Muscle layer of colon (tissue), 2 donors: Measurements from ENCODE around the gene CTSE.
"Not testable (repeated sequence)": the region's sequence is repeated elsewhere in the genome, so short reads cannot be mapped to it uniquely, and the experiment has no call there.

Source experiments
- H3K27ac ChIP-seq: one replicate; pipeline ENCODE4 v1.7.0; 2013; ENCODE audit warnings: low read depth, mild to moderate bottlenecking, low read length, moderate library complexity
- H3K27me3 ChIP-seq, 2 donors: one replicate each; pipeline ENCODE4 v1.7.0; 2013; ENCODE audit warnings: low read length in 2 of 2, mild to moderate bottlenecking in 2 of 2; ENCODE audit not compliant: insufficient read depth in 2 of 2, control insufficient read depth in 1 of 2
- H3K36me3 ChIP-seq: one replicate; pipeline ENCODE4 v1.7.0; 2013; ENCODE audit warnings: mild to moderate bottlenecking, low read length; ENCODE audit not compliant: insufficient read depth
- H3K4me1 ChIP-seq: one replicate; pipeline ENCODE4 v1.7.0; 2013; ENCODE audit warnings: mild to moderate bottlenecking, low read length; ENCODE audit not compliant: insufficient read depth
- H3K4me3 ChIP-seq, 2 donors: one replicate each; pipeline ENCODE4 v1.7.0; 2013; ENCODE audit warnings: low read length in 2 of 2, low read depth in 1 of 2, mild to moderate bottlenecking in 1 of 2, moderate library complexity in 1 of 2
- H3K9ac ChIP-seq: one replicate; pipeline ENCODE4 v1.7.0; 2013; ENCODE audit warnings: low read length
- H3K9me3 ChIP-seq: one replicate; pipeline ENCODE4 v1.7.0; 2013; ENCODE audit warnings: mild to moderate bottlenecking, low read length
- donor health status: abdominal sarcoma.
- donor health status: Adenocarcinoma of cecum.

CTSE gene

DNA sequence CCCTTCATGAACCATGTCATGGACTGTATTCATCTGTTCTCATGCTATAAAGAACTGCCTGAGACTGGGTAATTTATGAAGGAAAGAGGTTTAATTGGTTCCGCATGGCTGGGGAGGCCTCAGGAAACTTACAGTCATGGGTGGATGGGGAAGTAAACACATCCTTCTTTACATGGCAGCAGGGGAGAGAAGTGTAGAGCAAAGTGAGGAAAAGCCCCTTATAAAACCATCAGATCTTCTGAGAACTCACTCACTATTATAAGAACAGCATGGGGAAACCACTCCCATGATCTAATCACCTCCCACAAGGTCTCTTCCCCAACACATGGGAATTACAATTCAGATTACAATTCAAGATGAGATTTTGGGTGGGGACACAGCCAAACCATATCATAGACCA is 27.1 kb downstream of the CTSE start:
- not testable (repeated sequence) for H3K36me3 ChIP-seq, H3K4me1 ChIP-seq, H3K9ac ChIP-seq, H3K27ac ChIP-seq, H3K27me3 ChIP-seq, H3K9me3 ChIP-seq, H3K4me3 ChIP-seq

- Histone ChIP-seq H3K9me3 (no peaks in the 10 kb centered on the region), H3K36me3 (peaks cover 5% of the 10 kb centered on the region), H3K27me3 (no peaks in the 10 kb centered on the region), H3K27ac (no peak overlapping the region), H3K9ac (no peak overlapping the region), H3K4me3 (no peak overlapping the region), H3K4me1 (no peaks in the 10 kb centered on the region)
Measured at GRCh38 chr1:205994346-205994745, 29.3 kb downstream of the CTSE start.

DNA sequence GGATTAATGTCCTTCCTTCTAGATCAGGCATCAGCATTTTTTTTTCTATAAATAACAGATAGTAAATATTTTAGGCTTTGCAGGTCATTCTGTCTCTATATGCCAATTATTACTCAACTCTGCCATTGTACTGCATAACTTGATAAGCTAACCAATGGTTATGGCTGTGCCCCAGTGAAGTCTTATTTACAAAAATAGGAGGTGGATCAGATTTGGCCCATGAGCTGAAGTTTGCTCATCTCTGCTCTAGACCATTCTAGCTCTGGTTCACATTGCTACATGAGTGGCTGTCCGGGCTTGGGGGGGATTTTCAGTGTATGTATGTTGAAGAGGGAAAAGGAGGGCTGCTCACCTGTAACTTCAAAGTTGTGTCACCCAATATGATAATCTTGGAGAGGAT is 30.6 kb downstream of the CTSE start:
- H3K9ac ChIP-seq: no peak overlapping the region
- no peaks in the 10 kb centered on the region for H3K4me1 ChIP-seq
- H3K27ac ChIP-seq: no peak overlapping the region
- no peak overlapping the region for H3K4me3 ChIP-seq
- no peaks in the 10 kb centered on the region for H3K27me3 ChIP-seq
- H3K9me3 ChIP-seq: no peaks in the 10 kb centered on the region
- peaks cover 5% of the 10 kb centered on the region for H3K36me3 ChIP-seq

- Histone ChIP-seq H3K27ac (no peak overlapping the region), H3K27me3 (no peaks in the 10 kb centered on the region), H3K36me3 (peaks cover 5% of the 10 kb centered on the region), H3K4me1 (no peaks in the 10 kb centered on the region), H3K4me3 (no peak overlapping the region), H3K9me3 (no peaks in the 10 kb centered on the region), H3K9ac (no peak overlapping the region)
Measured at GRCh38 chr1:205992218-205992882, 31.3 kb downstream of the CTSE start.

DNA sequence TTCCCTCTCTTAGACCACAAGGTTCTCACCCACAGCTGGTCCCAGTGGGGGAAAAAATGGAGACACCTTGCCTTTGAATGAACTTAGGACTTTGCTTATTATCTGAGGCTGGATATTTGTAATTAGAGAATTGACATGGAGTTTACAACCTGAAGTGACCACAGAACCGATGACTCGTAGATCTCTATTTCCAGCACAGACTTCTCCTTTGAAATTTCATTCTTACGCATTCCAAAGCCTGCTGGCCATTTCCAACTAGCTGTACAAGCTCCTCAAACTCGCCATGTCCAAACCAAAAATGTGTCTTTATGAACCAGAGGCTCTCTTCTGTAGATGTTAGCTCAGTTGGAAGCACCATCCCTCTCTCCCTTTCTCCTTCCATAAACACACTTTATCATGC is 32.5 kb downstream of the CTSE start:
- peaks cover 5% of the 10 kb centered on the region for H3K36me3 ChIP-seq
- H3K27ac ChIP-seq: no peak overlapping the region
- H3K4me1 ChIP-seq: no peaks in the 10 kb centered on the region
- H3K9ac ChIP-seq: no peak overlapping the region
- no peaks in the 10 kb centered on the region for H3K9me3 ChIP-seq
- H3K27me3 ChIP-seq: no peaks in the 10 kb centered on the region
- no peak overlapping the region for H3K4me3 ChIP-seq

GRCh38 chr1:205990226-205990625 is 33.5 kb downstream of the CTSE start:
- Histone ChIP-seq H3K36me3 (peaks cover 5% of the 10 kb centered on the region), H3K27me3 (no peaks in the 10 kb centered on the region), H3K4me1 (no peaks in the 10 kb centered on the region)

GRCh38 chr1:205989786-205990185 is 33.9 kb downstream of the CTSE start:
- Histone ChIP-seq H3K36me3 (peaks cover 5% of the 10 kb centered on the region), H3K4me1 (no peaks in the 10 kb centered on the region), H3K27ac (no peak overlapping the region), H3K27me3 (no peaks in the 10 kb centered on the region), H3K4me3 (no peak overlapping the region), H3K9ac (no peak overlapping the region), H3K9me3 (no peaks in the 10 kb centered on the region)

More at GRCh38 chr1:205990226-205990625, 33.5 kb downstream of the CTSE start:
- no peaks in the 10 kb centered on the region for H3K9me3 ChIP-seq
- H3K9ac ChIP-seq: no peak overlapping the region
- no peak overlapping the region for H3K4me3 ChIP-seq
- H3K27ac ChIP-seq: no peak overlapping the region

- H3K27me3 ChIP-seq: no peaks in the 10 kb centered on the region
- no peaks in the 10 kb centered on the region for H3K9me3 ChIP-seq
- no peaks in the 10 kb centered on the region for H3K4me1 ChIP-seq
- H3K27ac ChIP-seq: no peak overlapping the region
- no peak overlapping the region for H3K4me3 ChIP-seq
- peaks cover 2% of the 10 kb centered on the region for H3K36me3 ChIP-seq
- no peak overlapping the region for H3K9ac ChIP-seq
Measured at GRCh38 chr1:205988585-205988995, 35.1 kb downstream of the CTSE start.

- Histone ChIP-seq H3K9ac (no peak overlapping the region), H3K27ac (no peak overlapping the region)
Measured at GRCh38 chr1:205986861-205987260, 36.8 kb downstream of the CTSE start.

DNA sequence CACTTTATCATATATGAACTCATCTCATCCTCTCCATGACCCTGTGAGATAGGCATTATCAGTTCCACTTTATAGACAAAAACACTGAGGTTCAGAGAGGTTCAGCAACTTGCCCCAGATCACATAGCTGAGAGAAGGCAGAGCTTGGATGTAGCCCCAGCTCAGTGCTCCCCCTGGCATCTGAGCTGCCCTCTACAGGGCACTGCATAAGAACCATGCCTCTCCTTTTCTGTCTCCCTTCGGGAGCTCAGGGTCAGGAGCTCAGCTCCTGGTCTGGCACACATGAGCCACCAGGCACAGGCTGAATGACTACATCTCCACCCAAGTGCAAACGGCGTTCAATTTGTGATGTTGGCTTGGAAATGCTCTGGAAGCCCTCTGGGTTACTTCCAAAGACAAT is 37.4 kb downstream of the CTSE start:
- Histone ChIP-seq H3K4me1 (no peaks in the 10 kb centered on the region), H3K4me3 (no peak overlapping the region), H3K9me3 (no peaks in the 10 kb centered on the region), H3K27me3 (no peaks in the 10 kb centered on the region), H3K27ac (no peak overlapping the region), H3K36me3 (no peaks in the 10 kb centered on the region), H3K9ac (no peak overlapping the region)

More at GRCh38 chr1:205986861-205987260, 36.8 kb downstream of the CTSE start:
- Histone ChIP-seq H3K36me3 (no peaks in the 10 kb centered on the region), H3K4me3 (no peak overlapping the region), H3K9me3 (no peaks in the 10 kb centered on the region), H3K4me1 (no peaks in the 10 kb centered on the region), H3K27me3 (no peaks in the 10 kb centered on the region)

DNA sequence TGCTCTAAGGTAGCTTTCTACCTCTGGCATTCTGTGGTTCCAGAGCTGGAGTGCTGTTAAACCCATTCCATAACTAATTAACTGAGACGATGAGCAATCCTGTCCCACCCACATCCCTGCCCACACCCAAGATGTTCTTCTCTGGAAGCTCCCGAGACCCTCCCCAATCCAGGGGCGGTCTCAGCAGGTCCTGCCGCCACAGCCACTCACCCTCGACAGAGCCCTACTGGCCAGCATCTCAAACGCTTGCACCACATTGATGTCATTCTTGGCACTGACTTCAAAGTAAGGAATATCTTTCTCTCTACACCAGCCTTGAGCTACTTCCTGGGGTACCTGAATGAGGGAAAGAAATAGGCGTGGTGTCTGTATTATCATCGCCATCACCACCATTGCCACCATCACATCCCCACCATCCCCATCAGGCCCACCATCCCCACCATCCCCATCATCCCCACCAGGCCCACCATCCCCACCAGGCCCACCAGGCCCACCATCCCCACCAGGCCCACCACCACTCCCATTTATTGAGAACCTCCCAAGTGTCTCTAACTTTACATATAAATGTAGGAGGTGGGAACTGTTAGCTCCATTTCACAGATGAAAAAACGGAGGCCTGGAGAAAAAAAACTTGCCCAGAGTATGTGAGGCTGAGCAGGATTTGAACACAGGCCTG is 38.2 kb downstream of the CTSE start:
- no peak overlapping the region for H3K9ac ChIP-seq
- H3K27ac ChIP-seq: no peak overlapping the region
- H3K4me3 ChIP-seq: no peak overlapping the region
- H3K36me3 ChIP-seq: no peaks in the 10 kb centered on the region
- no peaks in the 10 kb centered on the region for H3K27me3 ChIP-seq
- no peaks in the 10 kb centered on the region for H3K4me1 ChIP-seq
- H3K9me3 ChIP-seq: no peaks in the 10 kb centered on the region
